Testis (tissue), 3 donors: ENCODE measurements around the gene CFDP1. TPM values are rescaled to one million over a fixed set of nuclear protein-coding genes. Genes with fewer than 3 reads are reported as not detected.

Source experiments
- DNase-seq: peaks from one replicate; pipeline ENCODE4 v3.0.0-alpha.2; 2019
- H3K27ac ChIP-seq, 2 donors: fragments of 200-600 bp; sonication (generic); one replicate each; pipeline ENCODE4 v1.5.1; 2019
- H3K27me3 ChIP-seq: fragments of 200-600 bp; sonication (generic); one replicate; pipeline ENCODE4 v1.5.1; 2019
- H3K36me3 ChIP-seq: fragments of 200-600 bp; sonication (generic); one replicate; pipeline ENCODE4 v1.5.1; 2017; ENCODE audit warnings: low read depth; ENCODE audit errors: missing control alignments
- H3K4me1 ChIP-seq: fragments of 200-600 bp; sonication (generic); one replicate; pipeline ENCODE4 v1.5.1; 2019
- H3K4me3 ChIP-seq, 2 donors: fragments of 200-600 bp; sonication (generic); one replicate each; pipeline ENCODE4 v1.5.1; 2017 to 2019
- H3K9me3 ChIP-seq: fragments of 200-600 bp; sonication (generic); one replicate; pipeline ENCODE4 v1.5.1; 2017
- POLR2A ChIP-seq: fragments of 450-650 bp; IDR thresholded peaks from one replicate; pipeline ENCODE4 v1.6.1; 2017; ENCODE audit warnings: antibody characterized with exemption, mild to moderate bottlenecking, moderate library complexity
- WGBS, 2 donors: methylation state at CpG; one replicate each; pipeline ENCODE4 v1.1.5; 2018; 5-methylcytosine and 5-hydroxymethylcytosine counted together
- intact Hi-C: fragments of 100-400 bp; cut with DNase I; formaldehyde crosslinking; loops from one replicate; pipeline ENCODE4 v1.15.1; 2023; ENCODE audit warnings: low total_unique reads
- polyA plus RNA-seq: library from polyadenylated mRNA; stranded (reverse); fragments of 350-450 nt; fragmentation: Illumina TruSeq; extraction: RNeasy Lipid Tissue Mini Kit (QIAGEN cat#74804); gene quantifications from one replicate; pipeline ENCODE4 v1.2.3, GENCODE V29; 2014; ENCODE audit warnings: low read depth, low replicate concordance; ENCODE audit not compliant: insufficient read depth
- total RNA-seq, 2 donors: library from RNA; depleted of rRNA; stranded (reverse); fragments of >200 nt; gene quantifications; one replicate each; pipeline ENCODE4 v1.2.3, GENCODE V29; 2016
- TF ChIP-seq, protein P1 (sequence below), 3 experiments: fragments of 450-650 bp in 2 of 3; fragments of 200-600 bp in 1 of 3; sonication (generic) in 1 of 3; IDR thresholded peaks; one replicate each; pipeline ENCODE4 v1.5.1; 2016 to 2019; ENCODE audit warnings: antibody characterized with exemption in 3 of 3, mild to moderate bottlenecking in 2 of 3, moderate library complexity in 1 of 3

The CFDP1 gene
- total and polyA plus RNA-seq, 3 donors from 2014 or later, result 111 to 133 (median 127) TPM

DNA sequence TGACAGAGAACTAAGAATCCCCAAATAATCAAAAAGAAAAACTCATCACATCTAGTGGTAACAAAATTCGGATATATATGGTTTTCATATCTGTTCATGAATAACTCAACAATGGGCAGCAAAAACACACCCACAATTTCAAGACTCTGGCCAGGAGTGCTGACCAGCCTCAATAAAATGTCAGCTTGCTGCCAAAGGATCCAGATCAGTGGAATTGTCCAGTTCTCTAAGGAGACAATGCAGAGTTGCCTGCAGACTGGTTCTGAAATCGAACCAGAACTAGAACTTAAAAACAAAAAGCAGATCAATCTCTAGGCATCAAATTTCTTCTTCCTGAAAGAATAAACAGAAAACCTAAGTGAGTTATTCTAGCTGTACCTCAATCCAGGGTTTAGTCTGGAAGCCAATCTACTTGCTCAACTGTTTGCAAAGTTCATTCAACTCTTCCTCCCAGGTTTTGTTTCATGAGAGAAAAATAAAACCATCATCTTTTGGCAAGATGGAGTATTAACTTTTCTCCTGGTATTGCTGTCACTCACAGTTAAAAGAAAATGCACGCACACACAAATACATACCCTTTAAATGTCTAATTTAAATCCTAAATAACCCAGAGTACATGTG is 61.0 kb downstream of the CFDP1 start:
- intact Hi-C loops, result no loop called here
- no peak overlapping the region for H3K4me3 ChIP-seq
- H3K9me3 ChIP-seq, result no peaks in the 10 kb centered on the region
- H3K27ac ChIP-seq, result no peak overlapping the region
- peaks cover 1% of the 10 kb centered on the region for H3K4me1 ChIP-seq
- DNase-seq, result no peak
- no peaks in the 10 kb centered on the region for H3K27me3 ChIP-seq
- TF ChIP-seq, protein P1, sequence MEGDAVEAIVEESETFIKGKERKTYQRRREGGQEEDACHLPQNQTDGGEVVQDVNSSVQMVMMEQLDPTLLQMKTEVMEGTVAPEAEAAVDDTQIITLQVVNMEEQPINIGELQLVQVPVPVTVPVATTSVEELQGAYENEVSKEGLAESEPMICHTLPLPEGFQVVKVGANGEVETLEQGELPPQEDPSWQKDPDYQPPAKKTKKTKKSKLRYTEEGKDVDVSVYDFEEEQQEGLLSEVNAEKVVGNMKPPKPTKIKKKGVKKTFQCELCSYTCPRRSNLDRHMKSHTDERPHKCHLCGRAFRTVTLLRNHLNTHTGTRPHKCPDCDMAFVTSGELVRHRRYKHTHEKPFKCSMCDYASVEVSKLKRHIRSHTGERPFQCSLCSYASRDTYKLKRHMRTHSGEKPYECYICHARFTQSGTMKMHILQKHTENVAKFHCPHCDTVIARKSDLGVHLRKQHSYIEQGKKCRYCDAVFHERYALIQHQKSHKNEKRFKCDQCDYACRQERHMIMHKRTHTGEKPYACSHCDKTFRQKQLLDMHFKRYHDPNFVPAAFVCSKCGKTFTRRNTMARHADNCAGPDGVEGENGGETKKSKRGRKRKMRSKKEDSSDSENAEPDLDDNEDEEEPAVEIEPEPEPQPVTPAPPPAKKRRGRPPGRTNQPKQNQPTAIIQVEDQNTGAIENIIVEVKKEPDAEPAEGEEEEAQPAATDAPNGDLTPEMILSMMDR (IDR thresholded peaks at IDR 0.05), result no peak
- no peak for TF ChIP-seq POLR2A
- no peaks in the 10 kb centered on the region for H3K36me3 ChIP-seq
- 83 to 87% methylated on average over 3 of the region's 3 CpGs for WGBS, 2 donors

- Histone ChIP-seq H3K27me3 (no peaks in the 10 kb centered on the region), H3K4me1 (no peaks in the 10 kb centered on the region), H3K4me3 (no peak overlapping the region), H3K27ac (no peak overlapping the region), H3K9me3 (no peaks in the 10 kb centered on the region), H3K36me3 (no peaks in the 10 kb centered on the region)
- no peak for DNase-seq
- 94 to 95% methylated on average over 3 of the region's 3 CpGs for WGBS, 2 donors
- TF ChIP-seq, protein P1 (IDR thresholded peaks at IDR 0.05), result no peak
- TF ChIP-seq POLR2A, result no peak
- intact Hi-C loops, result no loop called here
These were observed 62.1 kb downstream of the CFDP1 start for GRCh38 chr16:75371171-75371570.

DNA sequence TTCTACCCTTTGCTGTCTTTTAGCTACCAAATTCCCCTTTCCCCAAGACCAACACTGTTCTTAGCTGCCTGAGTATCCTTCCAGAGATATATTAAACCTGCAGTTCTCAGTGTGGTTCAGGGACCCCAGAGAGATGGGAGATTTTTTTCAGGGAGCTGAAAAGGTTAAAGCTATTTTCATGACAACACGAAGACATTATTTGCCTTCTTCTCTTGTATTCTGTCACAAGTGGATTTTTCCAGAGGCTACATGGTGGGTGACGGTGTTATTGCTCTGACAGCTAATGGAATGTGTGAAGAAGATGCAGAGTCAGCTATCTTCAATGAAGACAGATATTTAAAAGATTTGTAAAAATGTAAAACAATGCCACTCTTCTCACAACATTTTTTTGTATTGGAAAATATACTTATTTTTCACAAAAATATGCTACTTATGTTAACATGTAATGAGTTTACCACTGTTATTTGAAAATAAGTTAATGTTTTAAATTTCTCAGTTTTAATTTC is 69.0 kb downstream of the CFDP1 start:
- Histone ChIP-seq H3K4me1 (no peaks in the 10 kb centered on the region), H3K36me3 (no peaks in the 10 kb centered on the region), H3K4me3 (no peak overlapping the region), H3K27ac (no peak overlapping the region), H3K27me3 (no peaks in the 10 kb centered on the region), H3K9me3 (no peaks in the 10 kb centered on the region)
- intact Hi-C loops, result no loop called here
- 95% methylated on average over 2 of the region's 2 CpGs for WGBS, 2 donors
- DNase-seq, result no peak
- TF ChIP-seq, protein P1 (IDR thresholded peaks at IDR 0.05), result no peak
- TF ChIP-seq POLR2A, result no peak

DNA sequence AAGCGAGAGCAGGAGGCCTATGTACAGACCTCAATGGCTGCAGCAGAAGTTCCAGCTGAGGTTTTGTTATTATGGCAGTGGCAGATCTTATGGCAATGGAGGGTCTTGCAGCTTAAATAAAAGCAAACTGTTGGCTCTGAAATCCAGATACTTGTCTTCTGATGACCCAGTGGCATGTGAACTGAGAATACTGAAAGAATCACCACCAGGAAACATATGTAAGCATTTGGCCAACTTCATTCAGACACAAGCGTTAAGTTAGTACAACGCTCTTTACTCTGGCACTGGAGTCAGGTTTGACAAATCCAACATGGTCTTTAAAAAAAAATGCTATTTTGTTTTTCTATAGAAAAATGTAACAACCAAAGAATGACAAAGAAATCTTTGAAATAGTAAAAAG is 70.5 kb downstream of the CFDP1 start:
- H3K4me3 ChIP-seq, result no peak overlapping the region

More for the DNA sequence above, 70.5 kb downstream of the CFDP1 start:
- H3K27ac ChIP-seq, result no peak overlapping the region
- H3K4me1 ChIP-seq, result no peaks in the 10 kb centered on the region
- H3K27me3 ChIP-seq, result no peaks in the 10 kb centered on the region
- no peak for DNase-seq
- H3K36me3 ChIP-seq, result no peaks in the 10 kb centered on the region
- intact Hi-C loops, result no loop called here
- WGBS, 2 donors, result 93 to 94% methylated on average over 3 of the region's 3 CpGs
- no peak for TF ChIP-seq POLR2A
- TF ChIP-seq, protein P1 (IDR thresholded peaks at IDR 0.05), result no peak
- H3K9me3 ChIP-seq, result no peaks in the 10 kb centered on the region
